SH-SY5Y (cell line): Measurements from ENCODE around the gene ARHGEF37.

Source experiments
- GATA2 ChIP-seq: IDR thresholded peaks from 2 replicates; pipeline ENCODE4 v1.6.1; 2011; ENCODE audit warnings: mild to moderate bottlenecking, low read depth, low read length
- GATA3 ChIP-seq: IDR thresholded peaks from 2 replicates; pipeline ENCODE4 v1.6.1; 2011; ENCODE audit warnings: low read depth, mild to moderate bottlenecking, low read length, moderate library complexity

DNA sequence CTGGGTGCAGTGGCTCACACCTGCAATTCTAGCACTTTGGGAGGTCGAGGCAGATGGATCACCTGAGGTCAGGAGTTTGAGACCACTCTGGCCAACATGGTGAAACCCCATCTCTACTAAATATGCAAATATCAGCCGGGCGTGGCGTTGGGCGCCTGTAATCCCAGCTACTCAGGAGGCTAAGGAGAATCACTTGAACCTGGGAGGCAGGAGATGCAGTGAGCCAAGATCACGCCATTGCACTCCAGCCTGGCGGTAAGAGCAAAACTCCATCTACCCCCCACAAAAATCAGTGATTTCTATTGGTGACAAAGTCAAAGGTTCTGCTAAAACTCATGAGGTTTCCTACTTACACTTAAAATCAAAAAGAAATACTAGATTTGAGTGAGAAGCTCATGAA lies 48.9 kb upstream of the ARHGEF37 start:
- TF ChIP-seq GATA3 (no peak), GATA2 (no peak)
